Measurements from ENCODE around the gene TSNAXIP1.
"Not testable (repeated sequence)": the region's sequence is repeated elsewhere in the genome, so short reads cannot be mapped to it uniquely, and the experiment has no call there.

TSNAXIP1 gene

DNA sequence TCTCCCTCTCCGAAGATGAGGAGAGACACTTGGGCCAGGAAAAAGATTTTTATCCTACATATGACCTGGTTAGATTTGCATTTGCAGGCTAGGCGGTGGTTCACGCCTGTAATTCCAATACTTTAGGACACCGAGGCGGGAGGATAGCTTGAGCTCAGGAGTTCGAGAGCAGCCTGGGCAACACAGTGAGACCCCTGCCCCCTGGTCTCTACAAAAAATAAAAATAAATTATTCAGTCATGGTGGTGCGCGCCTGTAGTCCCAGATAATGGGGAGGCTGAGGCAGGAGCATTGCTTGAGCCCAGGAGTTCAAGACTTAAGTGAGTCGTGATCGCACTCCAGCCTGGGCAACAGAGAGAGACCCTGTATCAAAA is 27.5 kb downstream of the TSNAXIP1 start:
- no peak for DNase-seq
- Mint-ChIP-seq H3K27me3 (no peaks in the 10 kb centered on the region), H3K36me3 (ENCODE audit: low read depth) (no peaks in the 10 kb centered on the region), H3K4me1 (peaks cover 14% of the 10 kb centered on the region), H3K4me3 (peak overlapping the region; percentile 87), H3K27ac (peak overlapping the region; percentile 62), H3K9me3 (no peaks in the 10 kb centered on the region)
- no peak for ATAC-seq

DNA sequence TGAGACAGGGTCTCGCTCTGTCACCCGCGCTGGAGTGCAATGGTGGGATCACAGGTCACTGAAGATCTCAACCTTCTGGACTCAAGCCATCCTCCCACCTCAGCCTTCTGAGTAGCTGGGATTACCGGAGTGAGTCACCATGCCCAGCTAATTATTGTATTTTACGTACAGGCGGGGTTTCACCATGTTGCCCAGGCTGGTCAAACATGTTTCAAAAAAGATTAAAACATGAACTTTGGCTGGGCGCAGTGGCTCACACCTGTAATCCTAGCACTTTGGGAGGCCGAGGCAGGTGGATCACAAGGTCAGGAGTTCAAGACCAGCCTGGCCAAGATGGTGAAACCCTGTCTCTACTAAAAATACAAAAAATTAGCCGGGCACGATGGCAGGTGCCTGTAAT is 30.5 kb downstream of the TSNAXIP1 start:
- not testable (repeated sequence) for ATAC-seq; H3K27me3 Mint-ChIP-seq; H3K27ac Mint-ChIP-seq; DNase-seq; H3K4me3 Mint-ChIP-seq; H3K9me3 Mint-ChIP-seq; H3K36me3 Mint-ChIP-seq (ENCODE audit: low read depth)
- H3K4me1 Mint-ChIP-seq, result peaks cover 20% of the 10 kb centered on the region

DNA sequence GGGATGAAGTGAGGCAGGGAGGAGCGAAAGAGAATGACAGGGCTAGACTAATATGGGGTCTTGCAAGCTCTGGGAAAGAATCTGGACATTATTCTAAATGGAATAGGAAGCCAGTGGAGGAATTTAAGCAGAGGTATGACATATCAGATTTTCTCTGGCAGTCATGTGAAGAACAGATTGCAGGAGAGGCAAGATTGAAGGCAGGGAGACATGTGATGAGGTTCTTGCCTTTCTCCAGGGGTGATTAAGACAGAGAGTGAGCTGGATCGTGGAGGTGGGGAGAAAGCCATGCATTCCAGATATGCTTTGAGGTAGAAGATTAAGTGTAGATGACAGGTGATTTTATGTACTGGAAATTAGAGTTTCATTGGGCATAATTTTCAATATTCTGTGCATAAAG is 31.1 kb downstream of the TSNAXIP1 start:
- Mint-ChIP-seq H3K36me3 (ENCODE audit: low read depth) (no peaks in the 10 kb centered on the region), H3K4me1 (peaks cover 15% of the 10 kb centered on the region), H3K9me3 (no peaks in the 10 kb centered on the region), H3K27me3 (no peaks in the 10 kb centered on the region), H3K4me3 (no peak overlapping the region), H3K27ac (no peak overlapping the region)
- ATAC-seq (no peak), DNase-seq (no peak)

DNA sequence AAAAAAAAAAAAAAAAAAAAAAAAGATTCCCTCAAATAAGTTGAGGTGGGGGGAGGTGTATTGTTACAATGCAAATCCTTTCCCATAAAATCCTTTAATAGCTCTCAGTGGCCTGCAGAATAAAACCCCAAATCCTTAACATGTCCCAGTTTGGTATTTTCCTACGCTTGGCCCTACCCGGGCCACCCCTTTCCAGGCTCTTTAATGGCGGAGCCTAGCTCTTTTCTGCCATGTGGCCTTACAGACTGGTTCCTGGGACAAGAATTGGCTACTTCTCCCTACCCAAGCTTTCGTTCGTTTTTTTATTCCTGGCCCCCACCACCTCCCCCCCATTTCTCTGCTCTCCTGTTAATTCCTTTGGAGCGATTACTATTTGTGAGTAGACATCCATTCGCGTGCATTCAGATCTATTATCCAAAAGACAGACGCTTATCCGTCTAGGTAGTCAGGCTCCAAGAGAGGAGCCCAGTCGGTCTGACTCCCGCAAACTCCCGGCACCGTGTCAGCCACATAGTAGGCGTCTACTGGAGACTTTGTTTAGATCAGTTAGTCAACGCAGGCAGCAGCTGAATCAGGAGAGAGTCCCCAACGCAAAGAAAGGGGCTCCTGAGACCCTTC is 34.6 kb downstream of the TSNAXIP1 start:
- Mint-ChIP-seq H3K9me3 (no peaks in the 10 kb centered on the region), H3K36me3 (ENCODE audit: low read depth) (peaks cover 8% of the 10 kb centered on the region), H3K27ac (peak overlapping the region; percentile 97), H3K27me3 (no peaks in the 10 kb centered on the region), H3K4me3 (peak overlapping the region; percentile 87), H3K4me1 (peaks cover 41% of the 10 kb centered on the region)
- no peak for ATAC-seq
- DNase-seq, result no peak

DNA sequence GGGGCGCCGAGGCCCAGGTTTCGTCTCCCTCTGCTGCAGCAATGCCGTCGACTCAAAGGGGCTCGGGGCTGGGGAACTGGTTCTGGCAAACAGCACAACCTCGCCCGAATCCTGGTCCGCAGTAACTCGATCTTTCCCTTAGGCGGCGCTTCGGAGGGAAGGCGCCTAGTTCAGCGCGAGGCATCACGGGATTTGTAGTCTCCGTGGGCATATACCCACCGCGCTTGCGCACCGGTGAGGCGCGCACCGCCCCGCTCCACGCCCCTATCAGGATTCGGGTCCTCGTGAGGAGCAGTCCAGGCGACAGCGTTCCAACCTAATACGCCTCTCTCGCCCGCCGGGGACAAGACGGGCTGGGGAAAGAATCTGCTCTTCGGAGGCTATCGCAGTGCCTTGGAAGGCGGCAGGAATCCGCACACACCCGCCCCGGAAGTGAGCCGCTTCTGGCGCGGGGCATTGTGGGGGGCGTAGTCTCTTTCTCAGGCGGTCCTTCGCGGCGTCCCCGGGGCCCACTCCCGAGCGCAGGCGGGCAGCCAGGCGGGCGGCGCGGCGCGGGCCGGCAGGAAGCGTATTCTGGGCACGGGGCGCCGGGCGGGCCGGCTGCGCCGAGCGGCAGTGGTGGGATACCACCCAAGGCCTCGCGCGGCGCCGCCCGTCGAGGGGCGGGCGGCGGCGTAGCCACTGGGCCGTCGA is 35.3 kb downstream of the TSNAXIP1 start, which contains the start of gene THAP11:
Gene THAP11 (plus strand): TSS at position 505 of the 693 bp plus-strand sequence. CDS start 235 bp downstream, outside the sequence.
- H3K4me1 Mint-ChIP-seq, result peaks cover 41% of the 10 kb centered on the region
- no peaks in the 10 kb centered on the region for H3K9me3 Mint-ChIP-seq
- H3K36me3 Mint-ChIP-seq (ENCODE audit: low read depth), result peaks cover 8% of the 10 kb centered on the region
- H3K27me3 Mint-ChIP-seq, result no peaks in the 10 kb centered on the region
- DNase-seq (peak; percentile 94), ATAC-seq (peak; percentile 55)
- H3K27ac Mint-ChIP-seq, result peak within 1 kb of the TSS; percentile 97
- peak within 1 kb of the TSS; percentile 92 for H3K4me3 Mint-ChIP-seq

DNA sequence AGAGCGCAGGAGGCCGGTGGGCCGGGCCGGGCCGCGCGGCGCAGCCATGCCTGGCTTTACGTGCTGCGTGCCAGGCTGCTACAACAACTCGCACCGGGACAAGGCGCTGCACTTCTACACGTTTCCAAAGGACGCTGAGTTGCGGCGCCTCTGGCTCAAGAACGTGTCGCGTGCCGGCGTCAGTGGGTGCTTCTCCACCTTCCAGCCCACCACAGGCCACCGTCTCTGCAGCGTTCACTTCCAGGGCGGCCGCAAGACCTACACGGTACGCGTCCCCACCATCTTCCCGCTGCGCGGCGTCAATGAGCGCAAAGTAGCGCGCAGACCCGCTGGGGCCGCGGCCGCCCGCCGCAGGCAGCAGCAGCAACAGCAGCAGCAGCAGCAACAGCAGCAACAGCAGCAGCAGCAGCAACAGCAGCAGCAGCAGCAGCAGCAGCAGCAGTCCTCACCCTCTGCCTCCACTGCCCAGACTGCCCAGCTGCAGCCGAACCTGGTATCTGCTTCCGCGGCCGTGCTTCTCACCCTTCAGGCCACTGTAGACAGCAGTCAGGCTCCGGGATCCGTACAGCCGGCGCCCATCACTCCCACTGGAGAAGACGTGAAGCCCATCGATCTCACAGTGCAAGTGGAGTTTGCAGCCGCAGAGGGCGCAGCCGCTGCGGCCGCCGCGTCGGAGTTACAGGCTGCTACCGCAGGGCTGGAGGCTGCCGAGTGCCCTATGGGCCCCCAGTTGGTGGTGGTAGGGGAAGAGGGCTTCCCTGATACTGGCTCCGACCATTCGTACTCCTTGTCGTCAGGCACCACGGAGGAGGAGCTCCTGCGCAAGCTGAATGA is 36.0 kb downstream of the TSNAXIP1 start:
- peak overlapping the region; percentile 89 for H3K27ac Mint-ChIP-seq
- DNase-seq (peak; percentile 66), ATAC-seq (peak; percentile 16)
- peaks cover 43% of the 10 kb centered on the region for H3K4me1 Mint-ChIP-seq
- no peaks in the 10 kb centered on the region for H3K27me3 Mint-ChIP-seq
- no peaks in the 10 kb centered on the region for H3K9me3 Mint-ChIP-seq
- H3K4me3 Mint-ChIP-seq, result peak overlapping the region; percentile 92
- H3K36me3 Mint-ChIP-seq (ENCODE audit: low read depth), result peaks cover 8% of the 10 kb centered on the region

DNA sequence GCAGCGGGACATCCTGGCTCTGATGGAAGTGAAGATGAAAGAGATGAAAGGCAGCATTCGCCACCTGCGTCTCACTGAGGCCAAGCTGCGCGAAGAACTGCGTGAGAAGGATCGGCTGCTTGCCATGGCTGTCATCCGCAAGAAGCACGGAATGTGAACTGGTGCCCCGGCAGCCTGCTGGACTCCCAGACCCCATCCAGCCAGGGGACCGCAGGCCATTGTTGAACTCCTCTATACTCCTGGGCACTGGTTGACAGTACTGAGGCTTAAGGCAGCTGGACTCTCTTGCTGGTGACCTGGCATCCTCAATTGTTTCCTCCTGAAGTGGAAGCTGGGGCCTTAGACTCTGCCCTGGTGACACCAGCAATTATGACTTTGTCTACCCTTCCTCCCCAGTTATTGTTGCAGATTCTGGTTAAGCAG is 36.7 kb downstream of the TSNAXIP1 start:
- H3K36me3 Mint-ChIP-seq (ENCODE audit: low read depth), result peaks cover 11% of the 10 kb centered on the region
- no peaks in the 10 kb centered on the region for H3K27me3 Mint-ChIP-seq
- H3K9me3 Mint-ChIP-seq, result no peaks in the 10 kb centered on the region
- peaks cover 50% of the 10 kb centered on the region for H3K4me1 Mint-ChIP-seq
- no peak for DNase-seq
- H3K27ac Mint-ChIP-seq, result peak overlapping the region; percentile 89
- no peak for ATAC-seq
- peak overlapping the region; percentile 92 for H3K4me3 Mint-ChIP-seq

DNA sequence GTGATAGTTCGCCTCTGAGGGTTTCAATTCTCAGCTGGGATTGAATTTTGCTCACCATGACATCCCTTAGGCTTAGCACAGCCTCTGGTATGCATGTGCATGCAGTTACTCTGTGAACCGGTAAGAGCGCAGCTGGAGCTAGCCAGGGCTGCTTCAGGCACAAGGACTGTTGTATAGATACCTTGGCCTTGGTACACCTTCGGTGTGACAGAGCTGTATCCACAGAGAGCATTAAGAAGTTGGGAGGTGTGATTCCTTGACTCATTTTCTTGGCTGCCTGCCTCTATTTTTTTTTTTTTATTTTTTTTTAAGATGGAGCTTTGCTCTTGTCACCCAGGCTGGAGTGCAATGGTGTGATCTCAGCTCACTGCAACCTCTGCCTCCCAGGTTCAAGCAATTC is 37.8 kb downstream of the TSNAXIP1 start:
- H3K27ac Mint-ChIP-seq, result peak overlapping the region; percentile 96
- H3K4me3 Mint-ChIP-seq, result peak overlapping the region; percentile 92
- H3K27me3 Mint-ChIP-seq, result no peaks in the 10 kb centered on the region
- DNase-seq, result no peak
- no peak for ATAC-seq
- H3K9me3 Mint-ChIP-seq, result no peaks in the 10 kb centered on the region
- H3K4me1 Mint-ChIP-seq, result peaks cover 55% of the 10 kb centered on the region
- H3K36me3 Mint-ChIP-seq (ENCODE audit: low read depth), result peaks cover 11% of the 10 kb centered on the region

DNA sequence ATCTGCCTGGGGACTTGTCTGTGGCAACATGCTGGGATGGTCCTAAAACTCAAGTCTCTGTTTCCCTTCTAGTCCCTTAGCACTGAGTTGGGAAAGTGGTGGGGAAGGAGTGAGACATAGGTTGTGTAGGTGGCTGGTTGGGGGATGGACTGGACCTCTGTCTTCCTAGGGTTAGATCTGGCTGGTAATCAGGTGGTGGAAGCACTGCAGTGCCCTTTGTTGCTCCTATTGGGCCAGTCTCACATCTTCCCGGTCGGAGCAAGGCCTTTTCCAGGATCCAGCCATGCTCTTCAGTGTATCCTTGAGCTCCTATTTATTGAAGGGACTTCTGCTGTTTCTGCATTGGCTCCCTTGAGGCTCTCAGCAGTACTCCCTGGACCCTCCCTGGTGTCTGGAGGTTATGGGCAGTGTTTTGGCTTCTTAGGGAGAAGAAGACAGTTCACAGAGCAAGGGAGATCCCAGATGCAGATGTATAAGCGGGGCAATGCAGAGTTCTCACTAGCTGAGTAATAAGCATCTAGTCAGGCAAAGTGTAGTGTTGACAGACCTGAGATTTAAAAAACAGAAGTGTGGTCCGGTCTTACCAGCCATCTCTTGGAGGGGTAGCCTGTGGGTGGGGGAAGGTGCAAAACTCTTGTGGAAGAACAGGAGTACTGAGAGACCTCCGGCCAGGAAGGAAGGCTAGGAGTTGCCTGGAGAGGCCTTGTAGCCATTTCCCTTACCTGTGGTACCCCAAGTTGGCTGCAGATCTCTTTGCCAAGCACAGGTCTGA is 38.8 kb downstream of the TSNAXIP1 start:
- ATAC-seq (no peak), DNase-seq (no peak)
- H3K4me1 Mint-ChIP-seq, result peaks cover 59% of the 10 kb centered on the region
- no peaks in the 10 kb centered on the region for H3K27me3 Mint-ChIP-seq
- peaks cover 14% of the 10 kb centered on the region for H3K36me3 Mint-ChIP-seq (ENCODE audit: low read depth)
- H3K27ac Mint-ChIP-seq, result peak overlapping the region; percentile 96
- peak overlapping the region; percentile 92 for H3K4me3 Mint-ChIP-seq
- H3K9me3 Mint-ChIP-seq, result no peaks in the 10 kb centered on the region

DNA sequence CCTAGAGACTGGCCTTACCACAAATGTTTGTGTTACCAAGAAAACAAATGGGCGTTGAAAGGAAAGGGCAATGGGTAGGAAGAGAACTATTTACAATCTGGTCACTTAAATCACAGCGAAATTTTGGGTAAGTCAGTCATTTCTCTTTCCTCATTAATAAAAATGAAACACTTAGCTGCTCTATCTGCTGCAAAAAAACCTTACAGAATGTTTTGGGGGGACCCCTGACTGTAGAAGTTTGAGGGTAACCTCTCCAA is 39.3 kb downstream of the TSNAXIP1 start:
- no peaks in the 10 kb centered on the region for H3K27me3 Mint-ChIP-seq
- H3K27ac Mint-ChIP-seq, result peak overlapping the region; percentile 96
- H3K36me3 Mint-ChIP-seq (ENCODE audit: low read depth), result peaks cover 14% of the 10 kb centered on the region
- peak overlapping the region; percentile 92 for H3K4me3 Mint-ChIP-seq
- no peak for ATAC-seq
- H3K4me1 Mint-ChIP-seq, result peaks cover 62% of the 10 kb centered on the region
- H3K9me3 Mint-ChIP-seq, result no peaks in the 10 kb centered on the region
- no peak for DNase-seq

DNA sequence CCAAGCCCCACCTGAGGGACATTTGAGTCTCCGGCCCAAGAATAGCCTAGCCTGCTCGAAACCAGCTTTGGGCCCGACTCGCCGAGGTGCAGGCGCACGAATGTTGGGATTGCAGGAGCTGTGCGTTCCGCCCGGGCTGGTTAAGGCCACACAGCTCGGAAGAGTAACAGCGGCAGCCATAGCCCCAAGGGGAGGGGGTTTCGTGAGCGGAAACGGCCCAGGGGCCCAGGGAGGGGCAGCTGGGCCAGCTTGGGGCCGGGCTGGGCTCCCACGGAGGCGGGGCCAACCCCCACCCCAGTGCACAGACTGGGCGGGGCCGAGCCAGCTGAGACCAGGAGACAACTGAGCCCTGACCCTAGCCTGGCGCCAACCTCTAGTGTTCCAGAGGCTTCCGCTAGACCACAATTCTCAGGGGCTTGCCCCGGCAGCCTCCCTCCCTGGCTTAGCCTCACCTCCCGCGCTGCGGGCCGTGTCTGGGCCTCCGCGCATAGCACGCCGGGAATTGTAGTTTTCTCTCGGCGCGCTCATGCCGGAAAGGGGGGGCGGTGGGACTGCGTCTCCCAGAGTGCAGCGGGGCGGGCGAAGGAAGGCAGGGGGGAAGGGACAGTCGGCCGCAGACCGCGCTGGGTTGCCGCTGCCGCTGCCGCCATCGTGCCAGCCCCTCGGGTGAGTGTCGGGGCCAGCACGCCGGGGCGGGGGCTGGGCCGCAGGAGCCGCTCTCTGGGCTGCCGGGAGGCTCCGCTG is 39.8 kb downstream of the TSNAXIP1 start, which contains the start of gene NUTF2:
Gene NUTF2 (plus strand): TSS at position 614 of the 744 bp plus-strand sequence. CDS start 18,198 bp downstream, outside the sequence.
- H3K4me3 Mint-ChIP-seq, result peak within 1 kb of the TSS; percentile 92
- H3K27me3 Mint-ChIP-seq, result no peaks in the 10 kb centered on the region
- H3K27ac Mint-ChIP-seq, result peak within 1 kb of the TSS; percentile 96
- peaks cover 14% of the 10 kb centered on the region for H3K36me3 Mint-ChIP-seq (ENCODE audit: low read depth)
- peak; percentile 95 for DNase-seq
- H3K9me3 Mint-ChIP-seq, result no peaks in the 10 kb centered on the region
- peak; percentile 72 for ATAC-seq
- peaks cover 62% of the 10 kb centered on the region for H3K4me1 Mint-ChIP-seq

DNA sequence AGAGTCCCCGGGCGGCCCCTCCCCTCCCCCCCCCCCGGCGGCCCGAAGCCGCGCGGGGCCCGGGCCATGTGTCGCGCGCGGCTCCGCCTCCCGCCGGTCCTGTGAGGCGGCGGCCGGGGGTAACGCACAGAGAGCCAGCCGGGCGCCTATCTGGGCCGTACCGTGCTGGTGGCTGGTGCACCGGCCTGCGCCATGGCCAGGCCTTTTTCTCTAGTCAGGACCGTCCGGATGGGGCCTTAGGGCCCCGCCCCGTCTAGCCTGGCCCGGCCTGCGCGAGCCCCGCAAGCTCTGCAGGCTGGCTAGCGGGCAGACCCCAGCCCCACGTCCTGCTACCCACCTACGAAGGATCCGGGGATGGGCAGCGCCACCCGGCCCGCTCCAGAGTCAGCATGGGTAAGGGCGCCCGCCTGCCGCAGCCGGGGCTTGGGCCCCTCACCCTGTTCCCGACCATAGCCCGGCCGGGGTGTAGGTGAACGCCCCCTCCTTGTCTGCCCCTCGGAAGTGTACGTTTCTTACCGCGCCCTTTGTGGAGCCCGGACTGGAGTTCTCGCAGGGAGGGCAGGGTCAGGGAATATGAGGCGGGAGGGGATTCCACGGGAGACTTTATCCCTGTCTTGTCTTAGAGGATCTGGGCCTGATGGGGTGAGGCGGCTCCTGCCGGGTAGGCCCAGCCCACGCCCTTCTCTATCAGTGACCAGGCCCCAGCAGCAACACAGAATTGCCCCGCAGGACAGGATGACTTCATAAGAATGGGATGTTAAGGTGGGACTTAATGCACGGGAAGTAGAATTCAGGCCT is 40.6 kb downstream of the TSNAXIP1 start, which contains the start of gene CENPT:
Gene CENPT (minus strand): TSS at position 630 of the 798 bp plus-strand sequence. CDS start 13,834 bp downstream, outside the sequence.
- peak within 1 kb of the TSS; percentile 92 for H3K4me3 Mint-ChIP-seq
- H3K4me1 Mint-ChIP-seq, result peaks cover 58% of the 10 kb centered on the region
- H3K9me3 Mint-ChIP-seq, result no peaks in the 10 kb centered on the region
- H3K27me3 Mint-ChIP-seq, result no peaks in the 10 kb centered on the region
- ATAC-seq (peak; percentile 31), DNase-seq (no peak)
- H3K36me3 Mint-ChIP-seq (ENCODE audit: low read depth), result peaks cover 14% of the 10 kb centered on the region
- H3K27ac Mint-ChIP-seq, result peak within 1 kb of the TSS; percentile 96

DNA sequence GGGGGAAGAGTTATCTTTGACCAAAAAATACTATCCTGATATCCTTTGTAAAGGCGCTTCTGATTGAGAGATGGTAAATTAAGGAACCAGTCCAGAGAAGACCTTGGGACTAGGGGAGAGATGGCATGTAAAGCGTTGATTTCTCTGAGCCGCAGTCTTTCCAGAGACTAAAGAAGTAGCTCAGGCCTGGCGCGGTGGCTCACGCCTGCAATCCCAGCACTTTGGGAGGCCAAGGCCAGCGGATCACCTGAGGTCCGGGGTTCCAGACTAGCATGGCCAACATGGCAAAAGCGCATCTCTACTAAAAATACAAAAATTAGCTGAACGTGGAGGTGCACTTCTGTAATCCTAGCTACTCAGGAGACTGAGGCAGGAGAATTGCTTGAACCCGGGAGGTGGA is 41.4 kb downstream of the TSNAXIP1 start:
- H3K4me1 Mint-ChIP-seq, result peaks cover 55% of the 10 kb centered on the region

More for the DNA sequence above, 41.4 kb downstream of the TSNAXIP1 start:
- DNase-seq, result no peak
- peak overlapping the region; percentile 92 for H3K4me3 Mint-ChIP-seq
- ATAC-seq, result no peak
- H3K27me3 Mint-ChIP-seq, result no peaks in the 10 kb centered on the region
- no peaks in the 10 kb centered on the region for H3K9me3 Mint-ChIP-seq
- peak overlapping the region; percentile 84 for H3K27ac Mint-ChIP-seq
- peaks cover 14% of the 10 kb centered on the region for H3K36me3 Mint-ChIP-seq (ENCODE audit: low read depth)

Measured in activated naive CD8-positive, alpha-beta T cell treated with anti-CD3 and anti-CD28 coated beads, Interleukin-2, amount 50 U/mL, for 24 hours (primary cell).